H1 (cell line): ENCODE data around the gene SLC32A1. TPM values are rescaled to one million over a fixed set of nuclear protein-coding genes. Genes with fewer than 3 reads are reported as not detected.

ENCODE experiments used
- CTCF ChIA-PET: fragments of 300-600 bp; sonication (Branson Sonifier 250); formaldehyde crosslinking; loops from one replicate; lab custom pipeline; 2021; ENCODE audit not compliant: partially characterized antibody; lab: Charles Lee
- POLR2A ChIA-PET: fragments of 300-600 bp; sonication (Branson Sonifier 250); formaldehyde crosslinking; loops from one replicate; lab custom pipeline; 2021; ENCODE audit warnings: inconsistent platforms; ENCODE audit not compliant: partially characterized antibody; lab: Charles Lee
- DNase-seq, 2 experiments: peaks; one replicate each; pipeline versions ENCODE4 v3.0.0 to v3.0.0-alpha.2; 2010 to 2022; ENCODE audit warnings: low spot score in 2 of 2, low read depth in 1 of 2, mixed read lengths in 1 of 2
- FAIRE-seq: peaks from 2 replicates; lab custom pipeline; 2011; peaks lifted over from hg19 to GRCh38; lab: Jason Lieb, UNC
- H2AFZ ChIP-seq: 2 replicates; pipeline ENCODE4 v1.8.1; 2012; ENCODE audit warnings: low read length, inconsistent platforms
- H2AK5ac ChIP-seq: 2 replicates; pipeline ENCODE4 v1.6.1; 2013; ENCODE audit warnings: low read depth, low read length
- H2BK120ac ChIP-seq: replicated peaks from 2 replicates; pipeline ENCODE3; 2013; ENCODE audit warnings: low read depth, low read length, inconsistent platforms
- H2BK12ac ChIP-seq: 2 replicates; pipeline ENCODE4 v1.6.1; 2013; ENCODE audit warnings: low read depth, low read length
- H2BK15ac ChIP-seq: 2 replicates; pipeline ENCODE4 v1.6.1; 2013; ENCODE audit warnings: low read length
- H2BK20ac ChIP-seq: 2 replicates; pipeline ENCODE4 v1.6.1; 2013; ENCODE audit warnings: low read length
- H2BK5ac ChIP-seq: 2 replicates; pipeline ENCODE4 v1.6.1; 2013; ENCODE audit warnings: low read depth, low read length
- H3K14ac ChIP-seq: 2 replicates; pipeline ENCODE4 v1.6.1; 2013; ENCODE audit warnings: inconsistent platforms; ENCODE audit not compliant: insufficient read length
- H3K18ac ChIP-seq: 2 replicates; pipeline ENCODE4 v1.6.1; 2013; ENCODE audit warnings: low read length; ENCODE audit errors: extremely low read depth
- H3K23ac ChIP-seq: 2 replicates; pipeline ENCODE4 v1.6.1; 2013; ENCODE audit warnings: inconsistent platforms; ENCODE audit not compliant: insufficient read length
- H3K23me2 ChIP-seq: 2 replicates; pipeline ENCODE4 v1.6.1; 2013; ENCODE audit warnings: low read depth, low read length
- H3K27ac ChIP-seq: 2 replicates; pipeline ENCODE4 v1.6.1; 2011; ENCODE audit warnings: low read depth, low read length, inconsistent platforms
- H3K27me3 ChIP-seq, 4 experiments: replicated peaks in 1 of 4; 1 replicate in 1 of 4; 2 replicates in 3 of 4; pipeline versions ENCODE4 v1.6.1 to v1.8.1; 2011 to 2013; ENCODE audit warnings: low read length in 3 of 4, mild to moderate bottlenecking in 3 of 4, inconsistent platforms in 2 of 4, mixed read lengths in 2 of 4, moderate library complexity in 1 of 4; ENCODE audit not compliant: control insufficient read depth in 3 of 4, insufficient read depth in 3 of 4; ENCODE audit errors: extremely low read depth in 1 of 4
- H3K36me3 ChIP-seq, 4 experiments: 2 replicates each; pipeline versions ENCODE4 v1.6.1 to v1.8.1; 2011 to 2013; ENCODE audit warnings: mild to moderate bottlenecking in 4 of 4, low read length in 3 of 4, moderate library complexity in 2 of 4, control low read depth in 1 of 4, inconsistent platforms in 1 of 4; ENCODE audit not compliant: insufficient read depth in 4 of 4, control insufficient read depth in 2 of 4
- H3K4ac ChIP-seq: replicated peaks from 2 replicates; pipeline ENCODE3; 2013; ENCODE audit warnings: low read length, low read depth, mixed read lengths, inconsistent platforms; ENCODE audit not compliant: insufficient read length
- H3K4me1 ChIP-seq, 4 experiments: replicated peaks in 1 of 4; 1 replicate in 1 of 4; 2 replicates in 3 of 4; pipeline versions ENCODE4 v1.6.1 to v1.8.1; 2011 to 2013; ENCODE audit warnings: low read length in 3 of 4, inconsistent platforms in 2 of 4, mixed read lengths in 1 of 4; ENCODE audit not compliant: insufficient read depth in 4 of 4, control insufficient read depth in 3 of 4
- H3K4me2 ChIP-seq, 2 experiments: 2 replicates each; pipeline versions ENCODE4 v1.6.1 to v1.8.1; 2011 to 2013; ENCODE audit warnings: low read depth in 2 of 2, low read length in 2 of 2, control low read depth in 1 of 2, inconsistent platforms in 1 of 2, mild to moderate bottlenecking in 1 of 2; ENCODE audit not compliant: insufficient read depth in 1 of 2
- H3K4me3 ChIP-seq, 4 experiments: fragments of 200-600, 300-600 bp in 1 of 4; sonication (generic), shearing (Covaris generic), sonication (Bioruptor Twin) in 1 of 4; 2 replicates each; pipeline versions ENCODE4 v1.5.1 to v1.8.1; 2011 to 2016; ENCODE audit warnings: low read length in 4 of 4, low read depth in 3 of 4, control low read depth in 2 of 4, inconsistent platforms in 2 of 4, mild to moderate bottlenecking in 2 of 4, mixed read lengths in 1 of 4, moderate library complexity in 1 of 4; ENCODE audit not compliant: insufficient read depth in 2 of 4; ENCODE audit errors: extremely low read depth in 1 of 4
- H3K56ac ChIP-seq: replicated peaks from 2 replicates; pipeline ENCODE3; 2013; ENCODE audit warnings: low read depth, mild to moderate bottlenecking, mixed read lengths, low read length, inconsistent platforms; ENCODE audit not compliant: insufficient read length
- H3K79me1 ChIP-seq: 2 replicates; pipeline ENCODE4 v1.6.1; 2013; ENCODE audit warnings: low read depth, low read length, control low read depth
- H3K79me2 ChIP-seq, 2 experiments: 2 replicates each; pipeline versions ENCODE4 v1.6.1 to v1.8.1; 2012 to 2013; ENCODE audit warnings: low read length in 2 of 2, mild to moderate bottlenecking in 2 of 2, inconsistent platforms in 1 of 2; ENCODE audit not compliant: insufficient read depth in 2 of 2, control insufficient read depth in 1 of 2
- H3K9ac ChIP-seq, 4 experiments: replicated peaks in 1 of 4; 1 replicate in 1 of 4; 2 replicates in 3 of 4; pipeline versions ENCODE4 v1.6.1 to v1.8.1; 2011 to 2013; ENCODE audit warnings: low read depth in 3 of 4, low read length in 3 of 4, control low read depth in 2 of 4, mild to moderate bottlenecking in 2 of 4, moderate library complexity in 2 of 4, inconsistent platforms in 1 of 4; ENCODE audit errors: extremely low read depth in 1 of 4
- H3K9me3 ChIP-seq, 2 experiments: 2 replicates each; pipeline versions ENCODE4 v1.6.1 to v1.8.1; 2012 to 2013; ENCODE audit warnings: mild to moderate bottlenecking in 2 of 2, moderate library complexity in 2 of 2, control low read depth in 1 of 2, inconsistent platforms in 1 of 2, low read depth in 1 of 2, low read length in 1 of 2, mixed read lengths in 1 of 2; ENCODE audit not compliant: insufficient read depth in 2 of 2
- H4K20me1 ChIP-seq, 2 experiments: replicated peaks in 1 of 2; 2 replicates each; pipeline versions ENCODE3 to v1.8.1; 2011 to 2013; ENCODE audit warnings: inconsistent platforms in 2 of 2, low read length in 2 of 2, mild to moderate bottlenecking in 1 of 2; ENCODE audit not compliant: insufficient read depth in 2 of 2, control insufficient read depth in 1 of 2
- H4K5ac ChIP-seq: 2 replicates; pipeline ENCODE4 v1.6.1; 2013; ENCODE audit warnings: low read length, low read depth, mixed read lengths, inconsistent platforms; ENCODE audit not compliant: insufficient read length
- H4K8ac ChIP-seq: 2 replicates; pipeline ENCODE4 v1.8.0; 2013; ENCODE audit warnings: mild to moderate bottlenecking, moderate library complexity, low read length, inconsistent platforms; ENCODE audit not compliant: insufficient read depth; ENCODE audit errors: extremely low read depth
- H4K91ac ChIP-seq: replicated peaks from 2 replicates; pipeline ENCODE3; 2013; ENCODE audit warnings: low read length, mixed read lengths, inconsistent platforms; ENCODE audit not compliant: insufficient read length
- ATF3 ChIP-seq: IDR thresholded peaks from 2 replicates; pipeline ENCODE4 v1.6.1; 2011; ENCODE audit warnings: low read depth, mild to moderate bottlenecking, low read length; ENCODE audit not compliant: insufficient read depth
- CTBP2 ChIP-seq: IDR thresholded peaks from 2 replicates; pipeline ENCODE4 v1.7.0; 2011; ENCODE audit warnings: borderline replicate concordance, mild to moderate bottlenecking, moderate library complexity, mixed read lengths, low read length; ENCODE audit not compliant: insufficient read depth, insufficient read length
- KDM5A ChIP-seq: fragments of 200-600 bp; IDR thresholded peaks from 2 replicates; pipeline ENCODE4 v1.7.1; 2012; ENCODE audit warnings: mild to moderate bottlenecking, low read length, inconsistent platforms, mixed read lengths
- SRF ChIP-seq: IDR thresholded peaks from 2 replicates; pipeline ENCODE4 v1.6.1; 2011; ENCODE audit warnings: mild to moderate bottlenecking, low read depth, low read length, moderate library complexity
- WGBS, 2 experiments: shearing (Covaris generic) in 1 of 2; methylation state at CpG; one replicate each; pipeline versions ENCODE4 v1.1.6 to v1.1.7; 2013 to 2015; ENCODE audit warnings: low lambda C conversion rate in 2 of 2, mixed read lengths in 2 of 2, inconsistent platforms in 1 of 2, low coverage in 1 of 2, missing lambda C conversion rate in 1 of 2; ENCODE audit not compliant: insufficient replicate concordance in 2 of 2, insufficient coverage in 1 of 2, insufficient read length in 1 of 2; ENCODE audit errors: extremely low coverage in 1 of 2, missing lambda C conversion rate in 1 of 2; 5-methylcytosine and 5-hydroxymethylcytosine counted together
- polyA plus RNA-seq, 7 experiments: library from polyadenylated mRNA; depleted of rRNA in 3 of 7; stranded (reverse) in 5 of 7; unstranded in 2 of 7; fragments of >200 nt in 5 of 7; fragments of 200-250 nt in 2 of 7; gene quantifications; 1 replicate in 5 of 7; 2 replicates in 1 of 7; 4 replicates in 1 of 7; pipeline versions ENCODE4 v1.2.1 to v1.2.3, GENCODE V29; 2011 to 2013; ENCODE audit warnings: missing spikeins in 2 of 7, mixed read lengths in 2 of 7
- total RNA-seq: library from RNA; stranded (reverse); fragmentation: NEBNext Ultra II Directional; extraction: Animal tissue kit (Norgen Biotek cat#: 25700); gene quantifications from 2 replicates; pipeline ENCODE4 v1.2.1, GENCODE V29; 2021

The SLC32A1 gene
- total and polyA plus RNA-seq, 2 of the 8 experiments (the other 6 are each of a cell fraction or from before 2014, with no cell fraction given): 0.09 to 0.15 TPM

- H2BK15ac ChIP-seq: no peak overlapping the region
- no peaks in the 10 kb centered on the region for H3K9me3 ChIP-seq
- no peak overlapping the region for H3K4me2 ChIP-seq
- peaks cover 3 to 6% (median 4%) of the 10 kb centered on the region in 4 experiments; a peak in 4 of 7 replicates for H3K4me1 ChIP-seq
- CTCF ChIA-PET: interaction anchor here (1.7 to 2.7 kb wide), 2 partner anchors 14 to 95 kb away, joined by 4 to 14 read pairs; no protein-coding TSS in a partner anchor
- H3K36me3 ChIP-seq: no peaks in the 10 kb centered on the region
- no peak overlapping the region for H4K5ac ChIP-seq
- no peak overlapping the region for H3K18ac ChIP-seq
- H2BK120ac ChIP-seq: no peak overlapping the region
- no peak overlapping the region for H2BK12ac ChIP-seq
- H3K9ac ChIP-seq: no peak overlapping the region
- no peak overlapping the region for H3K14ac ChIP-seq
- no peak overlapping the region for H3K4me3 ChIP-seq
- H3K79me2 ChIP-seq: peaks cover 4 to 15% of the 10 kb centered on the region in 2 experiments; a peak in 3 of 4 replicates
- 95% methylated on average over 2 of the region's 2 CpGs; no CpG with 5 or more reads in 1 of the 2 experiments for WGBS, 2 experiments
- no peak overlapping the region for H3K56ac ChIP-seq
- H2AFZ ChIP-seq: 0 out of 2 replicates have a peak overlapping the region, but pooled peaks have one; percentile 11
- DNase-seq: no peak
- no peak overlapping the region for H2AK5ac ChIP-seq
- no peak for TF ChIP-seq CTBP2
- no peak for TF ChIP-seq KDM5A
- no peak for TF ChIP-seq ATF3
- TF ChIP-seq SRF: no peak
- no peak overlapping the region for H3K23ac ChIP-seq
- H3K27me3 ChIP-seq: peaks cover 2 to 26% (median 14%) of the 10 kb centered on the region in 4 experiments
- H3K23me2 ChIP-seq: peaks cover 6% of the 10 kb centered on the region
- H2BK20ac ChIP-seq: no peak overlapping the region
- no peak overlapping the region for H4K91ac ChIP-seq
- H4K20me1 ChIP-seq: peaks cover 0 to 10% of the 10 kb centered on the region in 2 experiments
- no peak overlapping the region for H4K8ac ChIP-seq
- POLR2A ChIA-PET: no interaction called here
- no peak overlapping the region for H2BK5ac ChIP-seq
- H3K27ac ChIP-seq: no peak overlapping the region
- no peak overlapping the region for H3K4ac ChIP-seq
- no peaks in the 10 kb centered on the region; the same call in 1 of the 2 replicates for H3K79me1 ChIP-seq
- no peak for FAIRE-seq
Observed at GRCh38 chr20:38745757-38746156, 21.5 kb downstream of the SLC32A1 start.
